ENCODE results near the gene PXK.

DNA sequence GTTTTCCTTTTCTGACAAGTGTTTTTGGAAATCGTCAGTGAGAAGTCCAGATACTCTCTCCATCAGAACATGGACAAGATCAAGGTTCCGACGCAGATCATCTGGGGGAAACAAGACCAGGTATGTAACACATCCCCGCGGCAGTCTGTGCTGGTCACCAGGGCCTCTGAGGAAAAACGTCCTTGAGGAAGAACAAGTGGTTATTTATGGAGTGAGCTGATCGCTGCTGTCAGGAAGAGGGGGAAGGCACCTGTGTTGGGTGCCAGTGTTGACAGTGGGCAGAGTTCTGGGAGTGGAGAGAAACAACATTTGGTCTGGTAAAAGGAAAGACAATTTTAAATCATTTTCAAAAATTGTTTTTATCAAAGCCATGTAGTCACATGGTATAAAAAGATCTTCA is 47.4 kb upstream of the PXK start:
- TF ChIP-seq POLR2A (IDR thresholded peaks at IDR 0.05) (no peak), EP300 (IDR thresholded peaks at IDR 0.05) (no peak)
- TF ChIP-seq, protein P1, sequence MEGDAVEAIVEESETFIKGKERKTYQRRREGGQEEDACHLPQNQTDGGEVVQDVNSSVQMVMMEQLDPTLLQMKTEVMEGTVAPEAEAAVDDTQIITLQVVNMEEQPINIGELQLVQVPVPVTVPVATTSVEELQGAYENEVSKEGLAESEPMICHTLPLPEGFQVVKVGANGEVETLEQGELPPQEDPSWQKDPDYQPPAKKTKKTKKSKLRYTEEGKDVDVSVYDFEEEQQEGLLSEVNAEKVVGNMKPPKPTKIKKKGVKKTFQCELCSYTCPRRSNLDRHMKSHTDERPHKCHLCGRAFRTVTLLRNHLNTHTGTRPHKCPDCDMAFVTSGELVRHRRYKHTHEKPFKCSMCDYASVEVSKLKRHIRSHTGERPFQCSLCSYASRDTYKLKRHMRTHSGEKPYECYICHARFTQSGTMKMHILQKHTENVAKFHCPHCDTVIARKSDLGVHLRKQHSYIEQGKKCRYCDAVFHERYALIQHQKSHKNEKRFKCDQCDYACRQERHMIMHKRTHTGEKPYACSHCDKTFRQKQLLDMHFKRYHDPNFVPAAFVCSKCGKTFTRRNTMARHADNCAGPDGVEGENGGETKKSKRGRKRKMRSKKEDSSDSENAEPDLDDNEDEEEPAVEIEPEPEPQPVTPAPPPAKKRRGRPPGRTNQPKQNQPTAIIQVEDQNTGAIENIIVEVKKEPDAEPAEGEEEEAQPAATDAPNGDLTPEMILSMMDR (IDR thresholded peaks at IDR 0.05) = no peak

Data from tibial nerve (tissue), 4 donors.